ENCODE measurements around the gene PTP4A1.

The PTP4A1 gene

DNA sequence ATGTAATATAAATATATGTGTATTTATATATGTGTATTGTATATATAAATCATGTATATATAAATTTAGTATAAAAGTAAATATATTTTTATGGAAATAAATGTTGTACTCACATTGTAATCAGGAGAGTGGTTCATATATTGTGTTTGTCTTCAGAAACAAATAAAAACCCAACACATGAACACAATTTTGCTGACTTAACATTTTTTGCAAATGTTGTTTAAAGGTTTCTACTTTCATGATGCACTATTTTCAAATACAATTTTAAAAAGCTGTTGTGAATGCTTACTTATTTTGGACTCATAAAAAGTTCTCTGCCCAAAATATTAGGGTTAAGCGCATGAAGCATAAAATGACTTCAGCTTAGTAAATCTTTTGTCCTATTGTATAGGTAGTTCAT, 39.3 kb downstream of the PTP4A1 start:
- TF ChIP-seq, protein P1, sequence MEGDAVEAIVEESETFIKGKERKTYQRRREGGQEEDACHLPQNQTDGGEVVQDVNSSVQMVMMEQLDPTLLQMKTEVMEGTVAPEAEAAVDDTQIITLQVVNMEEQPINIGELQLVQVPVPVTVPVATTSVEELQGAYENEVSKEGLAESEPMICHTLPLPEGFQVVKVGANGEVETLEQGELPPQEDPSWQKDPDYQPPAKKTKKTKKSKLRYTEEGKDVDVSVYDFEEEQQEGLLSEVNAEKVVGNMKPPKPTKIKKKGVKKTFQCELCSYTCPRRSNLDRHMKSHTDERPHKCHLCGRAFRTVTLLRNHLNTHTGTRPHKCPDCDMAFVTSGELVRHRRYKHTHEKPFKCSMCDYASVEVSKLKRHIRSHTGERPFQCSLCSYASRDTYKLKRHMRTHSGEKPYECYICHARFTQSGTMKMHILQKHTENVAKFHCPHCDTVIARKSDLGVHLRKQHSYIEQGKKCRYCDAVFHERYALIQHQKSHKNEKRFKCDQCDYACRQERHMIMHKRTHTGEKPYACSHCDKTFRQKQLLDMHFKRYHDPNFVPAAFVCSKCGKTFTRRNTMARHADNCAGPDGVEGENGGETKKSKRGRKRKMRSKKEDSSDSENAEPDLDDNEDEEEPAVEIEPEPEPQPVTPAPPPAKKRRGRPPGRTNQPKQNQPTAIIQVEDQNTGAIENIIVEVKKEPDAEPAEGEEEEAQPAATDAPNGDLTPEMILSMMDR (IDR thresholded peaks at IDR 0.05; ENCODE audit: insufficient read depth, low read depth, low read length, missing control alignments): no peak
- no peak for DNase-seq (ENCODE audit: low read depth)
- no peak overlapping the region for H3K4me3 ChIP-seq (ENCODE audit: low read length)

DNA sequence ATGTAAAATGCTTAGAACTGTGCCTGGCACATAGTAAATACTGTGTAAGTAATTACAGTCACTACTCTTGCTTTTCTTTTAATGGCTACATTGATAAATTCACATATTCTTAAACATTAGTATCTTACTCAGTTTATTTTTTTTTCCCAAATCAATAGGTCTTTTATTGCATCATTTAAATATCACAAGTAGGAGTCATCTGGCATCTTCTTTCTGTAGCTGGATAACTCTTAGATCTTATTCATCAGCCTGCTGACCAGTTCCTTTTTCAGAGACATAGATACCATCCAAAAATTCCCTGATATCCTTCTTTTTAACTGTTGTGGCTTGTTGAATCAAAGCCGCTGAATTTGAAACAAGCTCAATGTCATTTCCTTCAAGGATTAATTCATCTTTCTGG, 43.3 kb downstream of the PTP4A1 start:
- DNase-seq (ENCODE audit: low read depth): no peak
- H3K4me3 ChIP-seq (ENCODE audit: low read length): no peak overlapping the region
- TF ChIP-seq, protein P1 (IDR thresholded peaks at IDR 0.05; ENCODE audit: insufficient read depth, low read depth, low read length, missing control alignments): no peak
